Prostate gland (tissue), 2 donors: ENCODE measurements around the gene EPB41L5. TPM values are rescaled to one million over a fixed set of nuclear protein-coding genes. Genes with fewer than 3 reads are reported as not detected.

Source experiments
- DNase-seq: peaks from one replicate; pipeline ENCODE4 v3.0.0-alpha.2; 2019; ENCODE audit warnings: low spot score
- H3K27ac ChIP-seq, 2 donors: fragments of 200-600 bp; sonication (generic); 2 replicates each; pipeline ENCODE4 v1.5.1; 2017 to 2019
- H3K27me3 ChIP-seq: fragments of 200-600 bp; sonication (generic); replicated peaks from 2 replicates; pipeline ENCODE4 v1.5.1; 2019; ENCODE audit not compliant: insufficient read depth
- H3K36me3 ChIP-seq, 2 donors: fragments of 200-600 bp; sonication (generic); 1 replicate in 1 of 2; 2 replicates in 1 of 2; pipeline versions ENCODE4 v1.5.1 to v1.8.1; 2017 to 2019
- H3K4me1 ChIP-seq: fragments of 200-600 bp; sonication (generic); replicated peaks from 2 replicates; pipeline ENCODE4 v1.5.1; 2019
- H3K4me3 ChIP-seq, 2 donors: fragments of 200-600 bp; sonication (generic); 2 replicates each; pipeline ENCODE4 v1.5.1; 2017 to 2019
- H3K9me3 ChIP-seq: fragments of 200-600 bp; sonication (generic); 2 replicates; pipeline ENCODE4 v1.5.1; 2017
- POLR2A ChIP-seq: fragments of 450-650 bp; IDR thresholded peaks from one replicate; pipeline ENCODE4 v1.6.1; 2016; ENCODE audit warnings: antibody characterized with exemption, mild to moderate bottlenecking
- POLR2AphosphoS5 ChIP-seq: sonication (generic); formaldehyde crosslinking; IDR thresholded peaks from one replicate; pipeline ENCODE4 v1.6.1; 2017; ENCODE audit warnings: antibody characterized with exemption
- WGBS: methylation state at CpG from one replicate; pipeline ENCODE4 v1.1.5; 2018; 5-methylcytosine and 5-hydroxymethylcytosine counted together
- intact Hi-C: fragments of 100-400 bp; cut with DNase I; formaldehyde crosslinking; loops from one replicate; pipeline ENCODE4 v1.14.2; 2022
- total RNA-seq, 2 donors: library from RNA; depleted of rRNA; stranded (reverse); fragments of >200 nt; gene quantifications; one replicate each; pipeline ENCODE4 v1.1.0, GENCODE V29; 2016
- TF ChIP-seq, protein P1 (sequence below), 4 experiments: fragments of 200-600 bp in 2 of 4; fragments of 450-650 bp in 2 of 4; sonication (generic) in 2 of 4; IDR thresholded peaks; 1 replicate in 3 of 4; 2 replicates in 1 of 4; pipeline ENCODE4 v1.5.1; 2016 to 2019; ENCODE audit warnings: antibody characterized with exemption in 4 of 4, mild to moderate bottlenecking in 2 of 4, moderate library complexity in 2 of 4

The EPB41L5 gene
- total RNA-seq, 2 donors from 2014 or later, result 37.1 to 51.1 TPM

- peak overlapping the region; percentile 27 to 65 for H3K27ac ChIP-seq
Observed at GRCh38 chr2:120177001-120177621, 164.2 kb downstream of the EPB41L5 start.

DNA sequence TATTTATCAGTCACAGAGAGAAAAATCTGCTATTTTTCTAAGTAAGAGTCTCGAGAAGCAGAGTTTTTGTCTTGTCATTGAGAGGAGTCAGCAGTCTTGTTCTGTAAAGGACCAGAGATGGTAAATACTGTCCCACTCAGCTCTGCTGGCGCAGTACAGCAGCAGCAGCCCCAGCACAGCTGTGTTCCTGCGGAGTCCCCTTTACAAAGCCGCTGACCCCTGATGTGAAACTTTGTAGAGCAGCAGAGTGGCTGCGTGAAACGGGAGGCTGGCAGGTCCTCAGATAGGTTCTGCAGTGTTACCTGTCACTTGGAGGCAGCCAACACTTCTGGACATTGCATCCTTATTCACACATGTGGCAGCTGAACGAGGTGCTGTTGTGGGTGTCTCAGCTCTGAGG lies 165.1 kb downstream of the EPB41L5 start:
- Histone ChIP-seq H3K4me3 (no peak overlapping the region), H3K27ac (peak overlapping the region in 1 of 2 donors; percentile 65), H3K9me3 (no peaks in the 10 kb centered on the region), H3K27me3 (no peaks in the 10 kb centered on the region), H3K36me3 (no peaks in the 10 kb centered on the region), H3K4me1 (no peaks in the 10 kb centered on the region)
- 86% methylated on average over 7 of the region's 7 CpGs for whole genome bisulfite sequencing
- TF ChIP-seq POLR2A (no peak), POLR2AphosphoS5 (no peak)
- TF ChIP-seq, protein P1, sequence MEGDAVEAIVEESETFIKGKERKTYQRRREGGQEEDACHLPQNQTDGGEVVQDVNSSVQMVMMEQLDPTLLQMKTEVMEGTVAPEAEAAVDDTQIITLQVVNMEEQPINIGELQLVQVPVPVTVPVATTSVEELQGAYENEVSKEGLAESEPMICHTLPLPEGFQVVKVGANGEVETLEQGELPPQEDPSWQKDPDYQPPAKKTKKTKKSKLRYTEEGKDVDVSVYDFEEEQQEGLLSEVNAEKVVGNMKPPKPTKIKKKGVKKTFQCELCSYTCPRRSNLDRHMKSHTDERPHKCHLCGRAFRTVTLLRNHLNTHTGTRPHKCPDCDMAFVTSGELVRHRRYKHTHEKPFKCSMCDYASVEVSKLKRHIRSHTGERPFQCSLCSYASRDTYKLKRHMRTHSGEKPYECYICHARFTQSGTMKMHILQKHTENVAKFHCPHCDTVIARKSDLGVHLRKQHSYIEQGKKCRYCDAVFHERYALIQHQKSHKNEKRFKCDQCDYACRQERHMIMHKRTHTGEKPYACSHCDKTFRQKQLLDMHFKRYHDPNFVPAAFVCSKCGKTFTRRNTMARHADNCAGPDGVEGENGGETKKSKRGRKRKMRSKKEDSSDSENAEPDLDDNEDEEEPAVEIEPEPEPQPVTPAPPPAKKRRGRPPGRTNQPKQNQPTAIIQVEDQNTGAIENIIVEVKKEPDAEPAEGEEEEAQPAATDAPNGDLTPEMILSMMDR (IDR thresholded peaks at IDR 0.05), result no peak
- DNase-seq, result no peak
- intact Hi-C loops, result loop anchor here (2.0 kb wide), 1 partner anchor 425 kb away; no protein-coding TSS in a partner anchor

More at GRCh38 chr2:120177001-120177621, 164.2 kb downstream of the EPB41L5 start:
- 50% methylated on average over 15 of the region's 15 CpGs for WGBS
- peak; percentile 55 for TF ChIP-seq POLR2AphosphoS5
- TF ChIP-seq POLR2A, result peak; percentile 37
- TF ChIP-seq, protein P1 (IDR thresholded peaks at IDR 0.05), result peak in 2 of 4 experiments; percentile 17 to 48
- Histone ChIP-seq H3K27me3 (no peaks in the 10 kb centered on the region), H3K4me1 (no peaks in the 10 kb centered on the region), H3K4me3 (no peak overlapping the region), H3K36me3 (no peaks in the 10 kb centered on the region), H3K9me3 (no peaks in the 10 kb centered on the region)
- peak; percentile 59 for DNase-seq
- intact Hi-C loops, result loop anchor here (2.0 kb wide), 1 partner anchor 424 kb away; no protein-coding TSS in a partner anchor

GRCh38 chr2:120179396-120179795 lies 166.5 kb downstream of the EPB41L5 start:
- Histone ChIP-seq H3K36me3 (no peaks in the 10 kb centered on the region), H3K4me1 (no peaks in the 10 kb centered on the region), H3K27me3 (no peaks in the 10 kb centered on the region), H3K9me3 (no peaks in the 10 kb centered on the region), H3K4me3 (no peak overlapping the region), H3K27ac (no peak overlapping the region)
- WGBS, result 98% methylated on average over 3 of the region's 3 CpGs
- no peak for DNase-seq
- intact Hi-C loops, result no loop called here
- TF ChIP-seq POLR2A (no peak), POLR2AphosphoS5 (no peak)
- TF ChIP-seq, protein P1 (IDR thresholded peaks at IDR 0.05), result no peak

DNA sequence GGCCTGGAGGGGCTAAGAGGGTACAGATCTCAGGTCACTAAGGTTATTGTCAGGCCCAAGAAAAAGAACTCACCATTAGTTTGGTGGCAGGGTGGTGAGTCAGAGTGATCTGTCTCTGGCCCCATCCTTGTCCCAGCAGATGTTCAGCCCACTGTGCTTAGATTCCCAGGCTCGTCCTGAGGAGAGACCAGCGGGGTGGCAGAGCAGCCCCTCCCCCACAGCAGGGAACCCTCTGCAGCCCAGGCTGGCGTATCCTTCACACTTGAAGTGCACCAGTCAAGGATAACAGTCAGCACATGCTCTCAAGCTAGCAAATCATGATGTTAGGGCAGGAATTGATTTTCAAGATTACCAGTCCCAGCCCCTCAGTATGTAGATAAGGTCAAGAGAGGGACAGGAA lies 167.2 kb downstream of the EPB41L5 start:
- no peaks in the 10 kb centered on the region for H3K36me3 ChIP-seq
- no peaks in the 10 kb centered on the region for H3K27me3 ChIP-seq
- no peaks in the 10 kb centered on the region for H3K4me1 ChIP-seq
- H3K27ac ChIP-seq, result no peak overlapping the region
- H3K4me3 ChIP-seq, result no peak overlapping the region
- intact Hi-C loops, result no loop called here
- H3K9me3 ChIP-seq, result no peaks in the 10 kb centered on the region
- no peak for DNase-seq
- WGBS, result 86% methylated on average over 3 of the region's 3 CpGs
- TF ChIP-seq, protein P1 (IDR thresholded peaks at IDR 0.05), result no peak
- TF ChIP-seq POLR2A (no peak), POLR2AphosphoS5 (no peak)

GRCh38 chr2:120182019-120182560 lies 169.2 kb downstream of the EPB41L5 start:
- Histone ChIP-seq H3K27me3 (no peaks in the 10 kb centered on the region), H3K36me3 (no peaks in the 10 kb centered on the region), H3K4me1 (no peaks in the 10 kb centered on the region), H3K4me3 (no peak overlapping the region), H3K27ac (no peak overlapping the region), H3K9me3 (no peaks in the 10 kb centered on the region)
- no peak for DNase-seq
- TF ChIP-seq POLR2A (no peak), POLR2AphosphoS5 (no peak)
- TF ChIP-seq, protein P1 (IDR thresholded peaks at IDR 0.05), result no peak
- WGBS, result 76% methylated on average over 5 of the region's 5 CpGs
- intact Hi-C loops, result no loop called here
